Activated CD4-positive, alpha-beta memory T cell treated with anti-CD3 and anti-CD28 coated beads, Interleukin-2, amount 10 ng/mL, durations not matched to agents 7 days and 5 days (primary cell): ENCODE measurements around the gene LSM5. TPM values are rescaled to one million over a fixed set of nuclear protein-coding genes. Genes with fewer than 3 reads are reported as not detected.
A peak's percentile ranks its signal among the peaks of the same experiment; 100 is the strongest.
"Not testable (repeated sequence)": the region's sequence is repeated elsewhere in the genome, so short reads cannot be mapped to it uniquely, and the experiment has no call there.

Source experiments
- CTCF ChIA-PET: fragments of 350-600 bp; sonication (Branson Sonifier 250); formaldehyde crosslinking; loops from one replicate; lab custom pipeline; 2021; ENCODE audit warnings: antibody characterized with exemption, inconsistent platforms; lab: Charles Lee
- POLR2A ChIA-PET: fragments of 350-600 bp; sonication (Branson Sonifier 250); formaldehyde crosslinking; loops from one replicate; lab custom pipeline; 2021; ENCODE audit warnings: antibody characterized with exemption; lab: Charles Lee
- DNase-seq: peaks from one replicate; pipeline ENCODE4 v3.0.0-alpha.2; 2020
- H3K27ac Mint-ChIP-seq: one replicate; pipeline ENCODE4 v1.8.0; 2021; ENCODE audit warnings: mild to moderate bottlenecking, mixed read lengths
- H3K27me3 Mint-ChIP-seq: one replicate; pipeline ENCODE4 v1.8.0; 2021; ENCODE audit warnings: mixed read lengths
- H3K36me3 Mint-ChIP-seq: one replicate; pipeline ENCODE4 v1.8.0; 2021; ENCODE audit warnings: low read depth, mixed read lengths
- H3K4me1 Mint-ChIP-seq: one replicate; pipeline ENCODE4 v1.8.0; 2021; ENCODE audit warnings: mixed read lengths
- H3K4me3 Mint-ChIP-seq: one replicate; pipeline ENCODE4 v1.8.0; 2021; ENCODE audit warnings: mild to moderate bottlenecking, mixed read lengths
- H3K9me3 Mint-ChIP-seq: one replicate; pipeline ENCODE4 v1.8.0; 2021; ENCODE audit warnings: mixed read lengths
- total RNA-seq, 2 experiments: library from RNA; stranded (reverse); gene quantifications; one replicate each; pipeline ENCODE4 v1.2.3, GENCODE V29; 2021

LSM5 gene
- total RNA-seq, 2 experiments from 2014 or later, result 69.4 to 70.1 TPM

DNA sequence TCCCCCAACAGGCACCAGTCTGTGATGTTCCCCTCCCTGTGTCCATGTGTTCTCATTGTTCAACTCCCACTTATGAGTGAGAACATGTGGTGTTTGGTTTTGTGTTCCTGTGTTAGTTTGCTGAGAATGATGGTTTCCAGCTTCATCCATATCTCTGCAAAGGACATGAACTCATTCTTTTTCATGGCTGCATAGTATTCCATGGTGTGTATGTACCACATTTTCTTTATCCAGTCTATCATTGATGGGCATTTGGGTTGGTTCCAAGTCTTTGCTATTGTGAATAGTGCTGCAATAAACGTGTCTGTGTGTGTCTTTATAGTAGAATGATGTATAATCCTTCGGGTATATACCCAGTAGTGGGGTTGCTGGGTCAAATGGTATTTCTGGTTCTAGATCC, 9.6 kb upstream of the LSM5 start:
- DNase-seq, POLR2A ChIA-PET, H3K9me3 Mint-ChIP-seq, H3K4me3 Mint-ChIP-seq, CTCF ChIA-PET, H3K27ac Mint-ChIP-seq, H3K27me3 Mint-ChIP-seq: not testable (repeated sequence)
- Mint-ChIP-seq H3K36me3 (peaks cover 36% of the 10 kb centered on the region), H3K4me1 (peaks cover 48% of the 10 kb centered on the region)

DNA sequence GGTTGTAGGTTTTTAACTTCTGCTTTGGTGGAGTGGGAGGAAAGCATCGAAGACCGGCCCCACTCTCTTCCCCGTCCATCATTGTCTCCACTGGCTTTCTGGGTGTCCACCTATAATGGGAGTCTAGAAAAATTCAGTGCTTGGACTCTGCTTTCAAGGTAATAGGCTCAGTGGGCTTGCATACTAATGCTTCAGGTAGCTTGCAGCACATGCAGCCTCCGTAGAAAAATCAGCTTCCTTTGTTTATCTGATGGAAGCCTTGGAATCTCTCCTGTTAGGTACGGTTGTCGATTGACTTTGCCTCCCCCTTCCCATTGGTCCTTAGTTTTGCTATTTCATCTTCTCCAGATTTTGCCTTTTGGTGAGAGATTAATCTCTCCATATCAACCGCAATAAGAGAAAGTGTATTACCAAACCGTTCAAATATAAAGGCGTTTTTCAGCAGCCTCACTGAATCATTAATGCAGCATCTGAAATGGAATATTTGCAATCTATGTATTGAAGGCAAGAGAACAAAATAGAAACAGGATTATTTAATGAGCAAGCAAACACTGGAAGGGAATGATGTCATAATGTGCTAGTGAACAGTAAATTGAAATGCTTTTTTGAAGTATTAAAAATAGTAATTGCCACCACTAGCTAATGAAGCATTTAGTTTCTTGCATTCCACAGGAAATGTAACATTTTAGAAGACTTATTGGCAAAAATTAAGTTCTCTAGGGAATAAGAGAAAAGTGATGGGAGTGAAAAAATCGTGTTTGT, 6.1 kb upstream of the LSM5 start:
- Mint-ChIP-seq H3K9me3 (no peaks in the 10 kb centered on the region), H3K4me1 (peaks cover 49% of the 10 kb centered on the region), H3K36me3 (peaks cover 36% of the 10 kb centered on the region), H3K4me3 (peak overlapping the region; percentile 88), H3K27me3 (no peaks in the 10 kb centered on the region), H3K27ac (peak overlapping the region; percentile 93)
- POLR2A ChIA-PET, result interaction anchor here (0.7 to 2.5 kb wide), 14 partner anchors 8 to 566 kb away, joined by 3 to 17 read pairs (median 4); partner anchors contain the start of genes KBTBD2 and NT5C3A
- DNase-seq, result no peak
- CTCF ChIA-PET, result interaction anchor here (0.7 to 1.5 kb wide), 4 partner anchors 10 to 159 kb away, joined by 3 to 4 read pairs (median 4); no protein-coding TSS in a partner anchor

DNA sequence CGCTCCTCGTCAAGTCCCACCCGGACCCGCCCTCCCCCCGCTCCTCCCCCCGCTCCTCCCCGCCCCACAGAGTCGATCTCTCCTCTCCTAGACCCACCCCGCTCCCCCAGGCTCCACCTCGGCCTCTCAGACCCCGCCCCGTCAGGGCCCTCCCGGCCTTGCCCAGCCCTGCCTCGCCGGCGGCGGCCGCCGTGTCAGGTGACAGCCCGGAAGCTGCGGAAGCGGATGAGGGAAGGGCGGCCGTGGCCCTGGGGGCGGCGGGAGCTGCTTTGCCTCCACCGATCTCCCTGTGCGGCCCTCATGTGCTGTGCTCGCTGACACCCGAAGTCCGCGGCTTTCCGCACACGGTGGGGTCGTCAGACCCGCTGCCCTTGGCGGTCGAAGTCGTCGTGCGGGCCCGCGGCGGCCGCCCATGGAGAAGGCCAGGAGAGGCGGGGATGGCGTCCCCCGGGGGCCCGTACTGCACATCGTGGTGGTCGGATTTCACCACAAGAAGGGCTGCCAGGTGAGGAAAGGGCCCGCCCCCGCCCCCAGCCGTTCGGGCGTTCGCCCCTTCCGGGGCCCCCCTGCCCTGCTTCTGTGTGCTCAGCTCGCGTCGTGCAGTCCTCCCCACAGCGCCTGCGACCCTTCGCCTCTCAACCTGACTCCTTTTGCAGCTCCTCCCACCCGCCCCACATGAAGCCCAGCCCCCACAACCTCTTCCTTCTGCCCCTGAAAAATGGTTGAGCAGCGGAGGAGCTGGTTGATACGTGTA, 5.3 kb upstream of the LSM5 start, which contains the start of gene AVL9:
TSS of gene AVL9 (plus strand) at position 192 of the 754 bp plus-strand sequence. CDS start at position 413, 221 bp downstream.
- Mint-ChIP-seq H3K9me3 (no peaks in the 10 kb centered on the region), H3K4me3 (peak within 1 kb of the TSS; percentile 88), H3K4me1 (peaks cover 45% of the 10 kb centered on the region), H3K27ac (peak within 1 kb of the TSS; percentile 96), H3K27me3 (no peaks in the 10 kb centered on the region), H3K36me3 (peaks cover 31% of the 10 kb centered on the region)
- ChIA-PET CTCF (interaction anchor here (0.6 to 1.5 kb wide), 5 partner anchors 11 to 166 kb away, joined by 3 to 4 read pairs (median 3); no protein-coding TSS in a partner anchor), POLR2A (interaction anchor here (0.7 to 2.5 kb wide), 15 partner anchors 9 to 567 kb away, joined by 3 to 17 read pairs (median 4); partner anchors contain the start of genes KBTBD2 and NT5C3A)
- peak; percentile 99 for DNase-seq

DNA sequence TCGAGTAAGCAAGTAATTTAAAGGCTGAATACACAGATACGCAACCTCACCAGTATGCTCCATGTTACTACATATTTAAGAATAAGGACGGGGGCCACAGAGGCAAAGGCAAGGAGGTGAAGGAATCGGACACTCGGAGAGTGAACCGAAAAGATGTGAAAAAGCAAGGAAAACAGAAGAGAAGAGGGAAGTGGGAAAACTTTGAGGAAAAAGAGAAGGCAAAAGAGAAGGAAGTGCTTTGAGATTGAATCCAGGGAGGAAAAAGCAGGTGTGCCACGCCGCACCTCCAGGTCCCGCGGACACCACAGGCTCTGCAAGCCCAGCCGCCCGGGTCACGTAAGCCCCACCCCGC, 4.7 kb upstream of the LSM5 start:
- ChIA-PET CTCF (interaction anchor here (1.5 kb wide), 1 partner anchor 11 kb away, joined by 4 read pairs; no protein-coding TSS in a partner anchor), POLR2A (interaction anchor here (0.9 to 2.5 kb wide), 9 partner anchors 11 to 568 kb away, joined by 3 to 17 read pairs (median 4); partner anchors contain the start of genes KBTBD2 and NT5C3A)
- no peak for DNase-seq
- Mint-ChIP-seq H3K4me3 (peak overlapping the region; percentile 88), H3K36me3 (peaks cover 26% of the 10 kb centered on the region), H3K9me3 (no peaks in the 10 kb centered on the region), H3K4me1 (peaks cover 42% of the 10 kb centered on the region), H3K27me3 (no peaks in the 10 kb centered on the region), H3K27ac (peak overlapping the region; percentile 75)

DNA sequence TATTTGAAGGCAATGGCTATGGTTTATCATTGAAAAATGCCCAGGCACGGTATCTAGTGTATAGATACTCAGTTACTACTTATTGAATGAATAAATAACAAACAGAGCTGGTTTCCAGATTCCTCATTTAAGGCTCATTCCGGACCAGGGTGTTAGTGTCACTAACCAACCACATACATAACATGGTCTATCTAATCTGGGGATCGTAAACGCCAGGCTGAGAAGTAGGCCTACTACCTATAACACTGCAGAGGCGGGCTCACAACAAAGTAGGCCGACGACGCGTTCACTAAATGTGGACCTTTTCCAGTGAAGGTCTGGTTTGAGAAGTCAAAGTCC, 423 bp downstream of the LSM5 start:
- peaks cover 30% of the 10 kb centered on the region for H3K36me3 Mint-ChIP-seq
- H3K27ac Mint-ChIP-seq, result peak overlapping the region; percentile 93
- ChIA-PET POLR2A (interaction anchor here (0.5 to 2.2 kb wide), 7 partner anchors 8 to 614 kb away, joined by 3 to 14 read pairs (median 3); partner anchors contain the start of gene KBTBD2), CTCF (interaction anchor here (0.5 to 1.6 kb wide), 4 partner anchors 10 to 279 kb away, joined by 3 to 9 read pairs (median 5); no protein-coding TSS in a partner anchor)
- H3K27me3 Mint-ChIP-seq, result no peaks in the 10 kb centered on the region
- no peak for DNase-seq
- H3K4me1 Mint-ChIP-seq, result peaks cover 39% of the 10 kb centered on the region
- no peaks in the 10 kb centered on the region for H3K9me3 Mint-ChIP-seq
- peak overlapping the region; percentile 79 for H3K4me3 Mint-ChIP-seq

DNA sequence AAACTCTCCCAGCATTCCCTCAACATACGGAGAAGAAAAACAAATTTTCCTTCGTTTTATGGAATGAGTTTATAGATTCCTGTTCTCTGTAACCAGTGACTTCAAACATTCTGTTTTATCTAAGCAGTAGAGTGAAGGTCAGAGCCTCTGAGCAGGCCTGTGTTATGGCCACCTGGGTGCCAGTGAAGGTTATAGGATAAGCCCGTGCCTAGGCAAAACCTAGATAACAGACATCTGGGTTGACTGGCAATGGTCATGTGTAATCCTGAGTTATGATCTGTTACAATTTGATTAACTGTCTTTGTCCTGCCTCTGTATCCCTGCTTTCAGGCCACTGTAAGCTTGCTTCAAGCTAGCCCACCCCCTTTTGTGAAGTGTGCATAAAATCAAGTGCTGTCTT, 8.3 kb downstream of the LSM5 start:
- H3K27ac Mint-ChIP-seq, result no peak overlapping the region
- ChIA-PET POLR2A (no interaction called here), CTCF (no interaction called here)
- no peaks in the 10 kb centered on the region for H3K4me1 Mint-ChIP-seq
- DNase-seq, result no peak
- no peaks in the 10 kb centered on the region for H3K27me3 Mint-ChIP-seq
- no peak overlapping the region for H3K4me3 Mint-ChIP-seq
- H3K9me3 Mint-ChIP-seq, result no peaks in the 10 kb centered on the region
- H3K36me3 Mint-ChIP-seq, result peaks cover 14% of the 10 kb centered on the region

DNA sequence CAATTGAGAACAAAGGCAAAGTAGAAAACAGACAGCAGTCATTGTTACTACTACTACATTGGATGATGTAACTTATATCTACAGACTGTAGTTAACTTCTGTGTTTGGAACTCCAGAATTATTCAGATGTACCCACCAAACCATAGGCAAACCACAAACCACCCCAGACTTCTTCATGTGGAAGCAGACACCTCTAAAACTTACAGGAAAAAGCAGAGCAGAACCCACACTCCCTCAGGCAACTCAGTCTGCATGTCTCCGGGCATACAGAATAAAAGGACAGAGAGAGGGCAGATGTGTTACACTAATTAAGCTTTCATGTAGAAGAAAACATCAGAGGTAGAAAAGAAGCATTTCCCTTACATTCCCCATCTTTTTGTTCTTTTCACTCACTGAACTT, 9.0 kb downstream of the LSM5 start:
- Mint-ChIP-seq H3K9me3 (no peaks in the 10 kb centered on the region), H3K4me3 (no peak overlapping the region), H3K27me3 (no peaks in the 10 kb centered on the region), H3K36me3 (peaks cover 8% of the 10 kb centered on the region), H3K27ac (no peak overlapping the region), H3K4me1 (no peaks in the 10 kb centered on the region)
- POLR2A ChIA-PET, result no interaction called here
- CTCF ChIA-PET, result no interaction called here
- no peak for DNase-seq

DNA sequence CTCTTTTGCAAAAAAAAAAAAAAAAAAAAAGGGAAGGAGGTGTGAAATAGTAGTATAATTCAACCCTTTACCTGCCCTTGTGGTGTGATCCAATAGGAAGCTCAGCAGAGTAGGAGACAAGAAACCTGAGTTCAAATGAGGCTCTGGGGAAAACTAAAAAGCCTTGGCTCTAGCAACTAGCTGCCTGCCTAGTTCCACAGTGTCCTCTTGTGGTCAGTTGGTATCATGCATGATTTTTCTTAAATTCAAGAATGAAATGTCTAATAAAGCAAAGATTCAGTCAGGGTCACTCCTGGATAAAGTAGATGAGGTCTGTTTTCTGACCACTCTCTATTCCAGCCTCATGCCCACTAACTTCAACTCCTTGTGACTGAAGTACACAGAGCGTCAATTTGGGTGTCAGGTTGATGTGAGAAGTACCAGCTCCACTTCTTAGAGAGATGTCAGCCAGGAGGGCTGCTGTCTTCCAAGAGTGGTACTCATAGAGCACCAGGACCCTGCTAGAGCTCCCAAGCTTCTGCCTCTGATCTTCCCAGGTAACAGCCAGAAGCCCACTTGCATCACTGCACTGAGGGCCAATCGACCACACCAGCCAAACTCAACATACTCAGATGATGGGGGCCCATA, 10.5 kb downstream of the LSM5 start:
- H3K4me3 Mint-ChIP-seq, result no peak overlapping the region
- DNase-seq, result no peak
- ChIA-PET POLR2A (no interaction called here), CTCF (interaction anchor here (0.7 to 2.3 kb wide), 6 partner anchors 10 to 735 kb away, joined by 3 to 17 read pairs (median 5); partner anchors contain the start of gene LSM5)
- H3K4me1 Mint-ChIP-seq, result no peaks in the 10 kb centered on the region
- no peaks in the 10 kb centered on the region for H3K36me3 Mint-ChIP-seq
- H3K27me3 Mint-ChIP-seq, result no peaks in the 10 kb centered on the region
- no peaks in the 10 kb centered on the region for H3K9me3 Mint-ChIP-seq
- H3K27ac Mint-ChIP-seq, result no peak overlapping the region

DNA sequence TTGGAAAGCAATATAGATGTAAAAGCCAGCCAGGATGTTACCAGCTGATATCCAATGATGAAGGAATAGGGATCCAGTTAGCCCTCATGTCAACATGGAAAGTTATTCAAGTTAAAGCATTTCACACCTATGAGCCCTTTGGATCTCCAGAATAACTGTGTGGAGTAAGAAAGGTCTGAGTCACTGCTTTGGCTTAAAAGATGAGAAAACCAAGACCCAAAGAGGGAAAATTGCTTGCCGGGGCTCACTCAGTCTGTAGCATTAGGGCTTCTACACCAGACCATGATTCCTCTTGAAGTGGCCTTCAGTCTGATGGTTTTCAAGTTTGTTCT, 12.6 kb downstream of the LSM5 start:
- H3K36me3 Mint-ChIP-seq, result no peaks in the 10 kb centered on the region

DNA sequence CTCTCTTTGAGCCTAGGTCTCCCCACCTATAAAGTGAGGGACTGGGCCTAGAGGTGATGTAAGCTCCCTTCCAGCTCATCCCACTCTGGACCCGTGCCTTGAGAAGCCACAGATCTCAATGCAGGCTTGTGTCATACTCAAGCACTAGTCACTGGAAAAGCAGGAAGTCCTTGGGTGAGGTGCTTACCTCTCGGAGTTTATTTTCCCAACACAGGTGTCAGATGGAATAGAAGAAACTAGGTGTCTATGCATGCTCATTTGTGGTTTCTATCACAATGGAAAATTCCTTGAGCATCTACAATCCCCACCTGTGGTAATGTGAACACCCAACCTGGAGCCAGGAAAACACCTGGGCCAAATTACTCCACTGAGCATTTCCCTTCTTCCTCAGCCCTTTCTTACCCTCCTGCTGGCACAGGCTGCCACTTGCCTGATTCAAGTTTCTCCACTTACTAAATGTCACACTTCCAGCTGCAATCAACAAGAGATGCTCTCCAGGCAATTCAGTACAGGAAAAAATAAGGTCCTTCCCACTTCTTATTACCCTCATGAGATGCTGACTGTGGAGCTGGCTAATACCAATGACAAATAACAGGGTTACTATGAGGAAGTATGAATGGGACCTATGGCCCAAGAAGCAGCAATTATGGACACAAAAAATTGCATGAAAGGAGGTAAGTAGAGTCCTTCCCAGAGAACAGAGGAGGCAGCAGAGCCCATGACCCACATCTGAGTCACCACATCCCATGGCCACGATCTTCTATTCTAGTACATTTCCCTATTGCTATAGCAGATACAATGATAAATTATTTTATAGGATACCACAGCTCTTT, 13.1 kb downstream of the LSM5 start:
- Mint-ChIP-seq H3K27me3 (no peaks in the 10 kb centered on the region), H3K9me3 (no peaks in the 10 kb centered on the region), H3K4me3 (no peak overlapping the region), H3K36me3 (no peaks in the 10 kb centered on the region), H3K4me1 (no peaks in the 10 kb centered on the region), H3K27ac (no peak overlapping the region)
- ChIA-PET POLR2A (no interaction called here), CTCF (no interaction called here)
- DNase-seq, result no peak

More for the DNA sequence above, 12.6 kb downstream of the LSM5 start:
- ChIA-PET POLR2A (no interaction called here), CTCF (no interaction called here)
- H3K27ac Mint-ChIP-seq, result no peak overlapping the region
- H3K4me3 Mint-ChIP-seq, result no peak overlapping the region
- no peaks in the 10 kb centered on the region for H3K27me3 Mint-ChIP-seq
- H3K9me3 Mint-ChIP-seq, result no peaks in the 10 kb centered on the region
- no peak for DNase-seq
- H3K4me1 Mint-ChIP-seq, result no peaks in the 10 kb centered on the region

DNA sequence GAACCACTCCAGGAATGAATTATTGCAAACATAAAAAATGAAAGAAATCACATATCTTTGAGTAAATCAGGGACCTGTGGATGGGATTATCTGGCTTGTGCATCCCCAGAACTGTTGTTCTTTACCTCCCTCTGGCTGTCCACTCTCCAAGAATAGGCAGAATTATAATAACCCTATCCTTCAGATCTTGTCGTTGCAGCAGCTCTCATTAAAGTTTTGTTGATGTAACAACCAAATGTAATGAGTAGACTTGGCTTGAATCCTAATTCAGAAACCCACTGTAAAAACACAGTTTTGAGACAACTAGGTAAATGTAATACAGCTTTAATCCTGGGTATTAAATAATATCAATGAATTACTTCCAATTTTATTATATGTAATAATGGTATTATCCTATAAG, 16.2 kb downstream of the LSM5 start:
- H3K27ac Mint-ChIP-seq, result no peak overlapping the region
- H3K4me3 Mint-ChIP-seq, result no peak overlapping the region
- ChIA-PET POLR2A (no interaction called here), CTCF (interaction anchor here (0.6 kb wide), 1 partner anchor 431 kb away, joined by 3 read pairs; no protein-coding TSS in a partner anchor)
- H3K9me3 Mint-ChIP-seq, result no peaks in the 10 kb centered on the region
- H3K4me1 Mint-ChIP-seq, result no peaks in the 10 kb centered on the region
- DNase-seq, result no peak
- no peaks in the 10 kb centered on the region for H3K27me3 Mint-ChIP-seq
- H3K36me3 Mint-ChIP-seq, result no peaks in the 10 kb centered on the region

DNA sequence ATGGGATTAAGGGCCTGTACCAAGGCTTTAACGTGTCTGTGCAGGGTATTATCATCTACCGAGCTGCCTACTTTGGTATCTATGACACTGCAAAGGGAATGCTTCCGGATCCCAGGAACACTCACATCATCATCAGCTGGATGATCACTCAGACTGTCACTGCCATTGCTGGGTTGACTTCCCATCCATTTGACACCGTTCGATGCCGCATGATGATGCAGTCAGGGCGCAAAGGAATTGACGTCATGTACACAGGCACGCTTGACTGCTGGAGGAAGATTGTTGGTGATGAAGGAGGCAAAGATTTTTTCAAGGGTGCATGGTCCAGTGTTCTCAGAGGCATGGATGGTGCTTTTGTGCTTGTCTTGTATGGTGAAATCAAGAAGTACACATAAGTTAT, 18.2 kb downstream of the LSM5 start:
- POLR2A ChIA-PET, result no interaction called here
- no peaks in the 10 kb centered on the region for H3K9me3 Mint-ChIP-seq
- CTCF ChIA-PET, result no interaction called here

More for the DNA sequence above, 18.2 kb downstream of the LSM5 start:
- no peaks in the 10 kb centered on the region for H3K4me1 Mint-ChIP-seq
- H3K36me3 Mint-ChIP-seq, result no peaks in the 10 kb centered on the region
- no peaks in the 10 kb centered on the region for H3K27me3 Mint-ChIP-seq
- no peak overlapping the region for H3K27ac Mint-ChIP-seq
- H3K4me3 Mint-ChIP-seq, result no peak overlapping the region
- no peak for DNase-seq
